GM23248 (cell line): ENCODE measurements around the gene NCLN.

Experiments used
- EZH2 ChIP-seq: fragments of 200-600 bp; sonication (generic); IDR thresholded peaks from 2 replicates; pipeline ENCODE4 v1.6.1; 2018; ENCODE audit warnings: antibody characterized with exemption, mild to moderate bottlenecking; ENCODE audit not compliant: insufficient read depth, poor library complexity, severe bottlenecking
- EZH2phosphoT487 ChIP-seq: fragments of 200-600 bp; sonication (generic); IDR thresholded peaks from 2 replicates; pipeline ENCODE4 v1.6.1; 2018; ENCODE audit warnings: antibody characterized with exemption, moderate library complexity, mild to moderate bottlenecking, low read depth; ENCODE audit not compliant: insufficient read depth

- TF ChIP-seq EZH2 = no peak
- TF ChIP-seq EZH2phosphoT487 = no peak
These were observed 23.1 kb upstream of the NCLN start for GRCh38 chr19:3162418-3163229.
